SK-N-DZ (cell line): Measurements from ENCODE around the gene CST7. TPM values are rescaled to one million over a fixed set of nuclear protein-coding genes. Genes with fewer than 3 reads are reported as not detected.
"Not testable (repeated sequence)": the region's sequence is repeated elsewhere in the genome, so short reads cannot be mapped to it uniquely, and the experiment has no call there.

Experiments
- DNase-seq: peaks from one replicate; pipeline ENCODE4 v3.0.0-alpha.2; 2015; ENCODE audit warnings: low spot score
- polyA plus RNA-seq, 2 experiments: library from polyadenylated mRNA; depleted of rRNA; stranded (reverse); fragments of >200 nt; gene quantifications; 2 replicates each; pipeline ENCODE4 v1.2.3, GENCODE V29; 2014

CST7 gene
- not detected in 2 replicates for polyA plus RNA-seq (2014; cell fraction: cytosol; rRNA removed)
- polyA plus RNA-seq (2014; cell fraction: nucleus; rRNA removed), result not detected in 2 replicates

GRCh38 chr20:24948939-24949679 is at the start of gene CST7:
Gene CST7 (plus strand): TSS chr20:24949269. CDS start chr20:24949506, 237 bp downstream.
- no peak for DNase-seq

DNA sequence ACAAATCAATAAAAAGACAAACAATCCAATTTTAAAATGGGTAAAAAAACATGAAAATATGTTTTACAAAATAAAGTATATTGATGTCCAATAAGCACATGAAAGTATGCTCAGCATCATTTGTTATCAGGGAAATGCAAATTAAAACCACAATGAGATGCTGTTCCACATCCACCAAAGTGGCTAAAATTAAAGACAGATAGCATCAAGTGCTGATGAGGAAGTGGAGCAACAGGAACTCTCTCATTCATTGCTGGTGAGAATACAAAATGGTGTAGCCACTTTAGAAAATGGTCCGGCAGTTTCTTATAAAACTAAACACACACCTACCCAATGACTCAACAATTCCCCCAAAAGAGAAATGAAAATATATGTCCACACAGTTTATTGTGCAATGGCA is 42.3 kb upstream of the CST7 start:
- DNase-seq, result no peak

DNA sequence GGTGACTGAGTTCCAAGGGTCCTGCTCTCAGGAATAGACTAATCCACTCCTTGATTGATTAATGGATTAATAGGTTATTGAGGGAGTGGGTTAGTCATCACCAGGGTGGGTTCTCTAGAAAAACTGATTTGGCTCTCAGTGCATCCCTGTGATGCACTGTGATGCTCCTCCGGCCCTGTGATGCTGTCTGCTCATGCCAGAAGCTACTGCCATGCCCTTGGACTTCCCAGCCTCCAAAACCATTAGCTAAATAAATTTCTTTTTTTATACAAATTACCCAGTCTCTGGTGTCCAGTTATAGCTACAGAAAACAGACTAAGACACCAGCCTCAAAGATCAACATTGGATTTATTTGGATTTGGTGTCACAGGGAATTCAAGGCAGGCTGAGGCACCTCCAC is 40.4 kb upstream of the CST7 start:
- no peak for DNase-seq

DNA sequence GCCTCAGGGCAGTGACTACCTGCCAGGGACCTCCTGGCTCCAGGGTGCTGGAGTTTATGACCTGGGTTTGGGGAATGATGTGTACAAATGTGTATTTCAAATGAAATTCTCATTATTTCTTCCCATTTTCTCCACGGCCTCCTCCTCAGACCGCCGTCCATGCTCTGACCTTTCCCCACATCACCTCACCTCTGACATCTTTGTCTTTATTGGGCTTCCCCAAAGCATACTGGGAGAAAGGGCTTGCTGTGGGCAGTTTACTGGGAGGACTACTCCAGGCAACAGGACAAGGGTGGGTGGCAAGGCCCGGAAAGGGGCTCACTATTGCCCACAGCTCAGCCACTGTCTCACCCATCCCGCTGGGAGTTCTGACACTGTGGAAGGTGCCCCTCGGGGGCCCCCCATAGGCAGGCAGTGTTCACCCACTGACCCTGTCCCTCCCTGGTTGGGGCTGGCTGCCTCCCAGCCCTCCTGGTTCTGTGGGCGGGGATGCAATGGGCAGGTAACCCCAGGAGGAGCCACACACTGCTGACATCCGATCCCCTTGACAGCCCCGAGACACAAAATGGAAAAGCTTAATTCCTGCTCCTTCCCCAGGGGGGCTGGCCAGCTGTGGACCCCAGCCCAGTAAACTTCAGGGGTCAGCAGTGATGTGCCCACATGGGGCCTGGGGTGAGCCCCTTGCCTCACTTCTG is 39.8 kb upstream of the CST7 start:
- DNase-seq, result no peak

DNA sequence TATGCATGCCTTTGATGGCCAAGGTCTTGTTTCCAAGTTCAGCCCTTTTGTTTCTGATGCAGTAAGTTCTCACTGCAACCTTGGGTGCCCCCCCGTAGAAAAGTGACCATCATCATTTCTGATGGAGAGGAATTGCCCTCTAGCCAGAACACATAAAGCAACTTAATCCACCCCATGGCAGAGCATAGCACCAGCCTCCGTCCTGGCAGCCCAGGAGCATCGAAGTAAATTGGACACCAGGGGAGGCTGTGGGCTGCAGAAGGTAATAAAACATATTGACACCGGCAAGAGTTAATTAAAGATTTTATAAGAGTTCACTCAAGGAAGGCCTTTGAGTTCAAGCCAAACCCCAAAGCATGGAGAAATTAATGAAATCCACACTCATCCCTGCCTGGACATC is 39.2 kb upstream of the CST7 start:
- no peak for DNase-seq

- DNase-seq, result no peak
These were observed 38.6 kb upstream of the CST7 start for GRCh38 chr20:24910461-24910860.

DNA sequence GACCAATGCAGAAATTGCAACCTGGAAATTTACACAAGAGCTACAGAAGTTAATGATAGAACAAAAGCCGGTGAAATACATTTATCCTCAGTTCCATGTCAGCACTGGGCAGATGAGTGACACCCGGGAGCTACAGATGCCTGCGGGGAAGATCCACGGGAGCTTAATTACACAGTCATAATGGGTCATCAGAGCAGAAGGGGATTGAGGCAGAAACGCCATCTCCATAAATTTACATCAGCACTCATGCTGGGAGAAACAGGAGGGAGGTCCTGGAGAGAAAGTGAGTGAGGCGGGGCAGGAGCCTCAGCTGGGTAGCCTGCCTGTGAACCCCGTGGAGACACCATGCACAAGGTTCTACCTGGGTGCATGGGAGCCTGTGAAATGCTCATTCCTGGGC is 37.6 kb upstream of the CST7 start:
- no peak for DNase-seq

DNA sequence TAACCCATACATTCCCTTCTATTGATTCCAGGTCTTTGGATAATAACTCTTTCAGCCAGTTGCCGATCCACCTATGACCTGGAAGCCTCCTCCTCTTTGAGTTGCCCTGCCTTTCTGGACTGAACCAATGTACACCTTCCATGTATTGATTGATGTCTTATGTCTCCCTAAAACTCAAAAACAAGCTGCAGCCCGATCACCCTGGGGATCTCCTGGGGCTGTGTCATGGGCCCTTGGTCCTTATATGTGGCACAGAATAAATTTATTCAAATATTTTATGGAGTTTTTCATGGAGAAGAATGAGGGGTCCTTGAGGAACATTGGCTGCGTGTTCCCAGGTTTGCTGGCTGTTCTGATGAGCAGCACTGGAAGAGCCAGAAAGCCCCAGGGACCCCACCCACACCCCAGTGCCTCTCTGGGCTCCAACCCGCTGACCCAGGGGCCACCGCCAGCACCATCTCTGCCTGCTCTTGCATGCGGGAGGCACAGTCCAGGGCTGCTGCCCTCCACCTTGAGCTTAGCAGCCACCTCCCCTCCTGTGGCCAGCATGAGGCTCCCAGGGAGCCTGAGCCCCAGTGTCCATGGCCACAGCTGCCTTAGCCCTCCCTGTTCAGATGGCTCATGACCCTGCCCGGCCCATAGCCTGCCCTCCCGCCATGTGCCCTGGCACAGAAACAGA is 36.5 kb upstream of the CST7 start:
- no peak for DNase-seq

GRCh38 chr20:24913076-24913628 is 35.9 kb upstream of the CST7 start:
- DNase-seq, result no peak

- no peak for DNase-seq
These were observed 34.5 kb upstream of the CST7 start for GRCh38 chr20:24914388-24915241.

DNA sequence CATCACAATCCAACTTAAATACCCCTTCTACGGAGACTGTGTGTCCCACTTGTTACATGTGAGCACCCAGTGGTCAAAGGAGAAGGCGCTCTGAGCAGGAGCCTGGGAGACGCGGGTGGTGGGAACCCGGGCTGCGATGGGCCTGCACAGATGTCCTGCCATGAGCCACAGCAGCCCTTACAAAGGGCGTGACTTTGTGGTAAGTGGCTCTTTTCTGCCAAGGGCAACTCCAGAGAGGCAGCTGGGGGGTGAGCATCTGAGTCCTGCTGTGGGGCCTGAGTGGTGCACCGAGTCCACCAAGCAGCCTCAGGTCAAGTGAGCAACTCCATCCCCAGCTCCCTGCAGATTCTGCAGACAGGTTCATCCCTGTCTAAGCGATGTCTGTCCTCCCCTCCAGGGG is 33.6 kb upstream of the CST7 start:
- no peak for DNase-seq

DNA sequence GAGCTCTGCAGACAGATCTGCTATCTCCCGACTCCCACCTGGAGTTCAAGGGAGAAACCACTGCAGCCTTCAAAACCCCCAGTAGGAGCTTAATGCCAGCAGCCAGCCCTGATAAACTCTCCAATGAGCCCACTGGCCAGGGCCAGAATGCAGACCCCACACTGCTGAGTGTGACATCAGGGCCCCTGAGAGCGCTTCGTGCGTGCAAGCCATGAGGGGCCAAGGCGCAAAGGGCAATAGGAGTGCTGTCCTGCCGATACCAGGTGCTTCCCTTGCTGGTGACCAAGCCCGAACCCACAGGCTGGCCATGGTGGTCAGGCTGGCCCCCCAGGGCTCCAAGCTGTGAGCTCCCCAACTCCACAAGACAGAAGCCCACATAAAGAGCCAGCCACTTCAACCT is 33.2 kb upstream of the CST7 start:
- no peak for DNase-seq

GRCh38 chr20:24916412-24916811 is 32.7 kb upstream of the CST7 start:
- no peak for DNase-seq

DNA sequence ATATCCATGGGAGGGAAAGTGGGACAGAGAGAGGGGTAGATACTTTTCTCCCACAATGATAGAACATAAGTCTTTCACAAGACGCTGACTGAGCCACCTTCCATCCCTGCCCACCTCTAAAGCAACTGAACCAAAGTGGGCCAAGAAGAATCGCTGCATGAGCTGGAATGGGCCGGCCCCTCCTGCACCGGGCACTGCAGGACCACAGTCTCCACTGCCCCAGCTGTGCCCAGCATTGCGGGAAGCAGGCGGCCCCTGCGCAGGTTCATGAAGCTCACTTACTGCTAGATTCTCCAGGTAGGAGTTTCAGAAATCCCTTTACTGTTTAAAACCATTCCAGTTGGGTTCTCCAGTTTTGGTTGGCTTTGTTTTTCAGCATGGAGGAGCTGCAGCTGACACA is 32.0 kb upstream of the CST7 start:
- no peak for DNase-seq

DNA sequence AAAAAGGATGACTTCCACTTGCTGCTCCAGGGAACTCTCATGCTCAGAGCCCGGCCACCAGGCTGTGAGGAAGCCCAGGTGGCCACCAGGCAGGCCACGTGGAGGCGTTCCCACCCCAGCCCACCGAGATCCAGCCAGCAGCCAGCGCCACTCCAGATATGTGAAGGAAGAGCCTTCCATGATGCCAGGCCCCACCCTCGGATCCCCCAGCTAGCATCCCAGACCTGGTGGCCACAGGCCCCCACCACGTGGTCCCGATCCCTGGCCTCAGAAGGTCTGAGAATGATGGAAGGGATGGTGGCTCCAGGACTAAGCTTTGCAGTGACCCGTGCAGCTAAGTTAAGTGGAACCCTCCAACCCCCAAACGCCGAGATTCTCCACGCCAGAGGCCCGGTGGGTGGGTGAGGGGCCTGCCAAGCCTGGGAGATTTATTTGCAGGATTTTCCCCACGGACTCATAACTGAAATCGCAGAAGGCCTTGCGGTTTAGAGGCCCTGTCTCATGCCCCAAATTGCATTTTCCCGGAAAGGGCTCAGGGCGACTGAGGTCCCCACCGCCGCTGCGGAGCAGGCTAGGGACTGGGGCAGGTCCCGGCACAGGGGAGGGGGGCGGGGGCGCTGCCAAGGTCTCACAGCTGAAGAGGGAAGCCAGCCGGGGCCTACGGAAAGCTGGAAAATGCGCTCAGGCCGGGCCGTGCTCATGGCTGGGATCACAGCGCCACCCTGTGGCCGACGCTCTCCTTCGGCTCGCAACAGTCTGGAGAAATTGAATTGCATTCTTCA is 31.1 kb upstream of the CST7 start:
- peak; percentile 71 for DNase-seq

- DNase-seq, result no peak
These were observed 30.2 kb upstream of the CST7 start for GRCh38 chr20:24918579-24919566.

GRCh38 chr20:24919665-24920064 is 29.4 kb upstream of the CST7 start:
- DNase-seq, result not testable (repeated sequence)

- not testable (repeated sequence) for DNase-seq
These were observed 28.4 kb upstream of the CST7 start for GRCh38 chr20:24920706-24921105.

DNA sequence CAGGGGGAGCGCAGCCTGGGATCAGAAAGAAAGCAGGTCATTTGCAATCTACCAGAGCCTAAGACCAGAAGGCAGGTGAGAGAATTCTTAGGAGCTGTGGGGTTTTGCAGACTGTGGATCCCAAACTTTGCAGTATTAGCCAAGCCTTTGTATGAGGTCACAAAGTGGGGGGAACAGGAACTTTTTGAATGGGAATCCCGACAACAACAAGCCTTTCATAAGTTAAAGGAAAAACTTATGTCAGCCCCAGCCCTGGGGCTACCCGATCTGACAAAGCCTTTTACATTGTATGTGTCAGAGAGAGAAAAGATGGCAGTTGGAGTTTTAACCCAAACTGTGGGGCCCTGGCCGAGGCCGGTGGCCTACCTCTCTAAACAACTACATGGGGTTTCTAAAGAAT is 19.8 kb upstream of the CST7 start:
- not testable (repeated sequence) for DNase-seq
